Muscle layer of duodenum (tissue), 2 donors: ENCODE data around the gene CDKN2C.

Source experiments
- H3K27ac ChIP-seq: one replicate; pipeline ENCODE4 v1.7.0; 2013; ENCODE audit warnings: mild to moderate bottlenecking, low read length
- H3K27me3 ChIP-seq: one replicate; pipeline ENCODE4 v1.7.0; 2013; ENCODE audit warnings: low read depth, mild to moderate bottlenecking, control low read depth, low read length
- H3K36me3 ChIP-seq, 2 donors: one replicate each; pipeline ENCODE4 v1.7.0; 2013; ENCODE audit warnings: low read length in 2 of 2, control low read depth in 1 of 2, mild to moderate bottlenecking in 1 of 2; ENCODE audit not compliant: insufficient read depth in 2 of 2, control insufficient read depth in 1 of 2
- H3K4me1 ChIP-seq, 2 donors: one replicate each; pipeline ENCODE4 v1.7.0; 2013; ENCODE audit warnings: low read length in 2 of 2, mild to moderate bottlenecking in 2 of 2, control low read depth in 1 of 2, moderate library complexity in 1 of 2; ENCODE audit not compliant: insufficient read depth in 2 of 2, control insufficient read depth in 1 of 2
- H3K4me3 ChIP-seq, 2 donors: one replicate each; pipeline ENCODE4 v1.7.0; 2013; ENCODE audit warnings: low read length in 2 of 2, low read depth in 1 of 2, mild to moderate bottlenecking in 1 of 2
- H3K9me3 ChIP-seq, 2 donors: one replicate each; pipeline ENCODE4 v1.7.0; 2013; ENCODE audit warnings: low read length in 2 of 2, control low read depth in 1 of 2, mild to moderate bottlenecking in 1 of 2; ENCODE audit not compliant: control insufficient read depth in 1 of 2
- donor health status: healthy.

CDKN2C gene

GRCh38 chr1:50967416-50968157, 2.5 kb upstream of the CDKN2C start:
- H3K27ac ChIP-seq = peak overlapping the region; percentile 79
- H3K4me1 ChIP-seq = peaks cover 0 to 5% of the 10 kb centered on the region in 2 donors
- H3K27me3 ChIP-seq = no peaks in the 10 kb centered on the region
- H3K36me3 ChIP-seq = peaks cover 0 to 5% of the 10 kb centered on the region in 2 donors
- no peaks in the 10 kb centered on the region for H3K9me3 ChIP-seq
- peak overlapping the region; percentile 86 to 91 for H3K4me3 ChIP-seq

- Histone ChIP-seq H3K9me3 (no peaks in the 10 kb centered on the region), H3K27me3 (no peaks in the 10 kb centered on the region), H3K4me1 (peaks cover 0 to 5% of the 10 kb centered on the region in 2 donors), H3K27ac (peak overlapping the region; percentile 91), H3K4me3 (peak overlapping the region; percentile 86 to 91), H3K36me3 (peaks cover 0 to 5% of the 10 kb centered on the region in 2 donors)
These were observed 1.8 kb upstream of the CDKN2C start for GRCh38 chr1:50968158-50968820.

GRCh38 chr1:50968821-50969610, 1.0 kb upstream of the CDKN2C start:
- Histone ChIP-seq H3K9me3 (no peaks in the 10 kb centered on the region), H3K36me3 (peaks cover 0 to 5% of the 10 kb centered on the region in 2 donors), H3K27me3 (no peaks in the 10 kb centered on the region), H3K27ac (peak overlapping the region; percentile 91), H3K4me3 (peak overlapping the region; percentile 86 to 91), H3K4me1 (peaks cover 0 to 5% of the 10 kb centered on the region in 2 donors)

GRCh38 chr1:50970509-50970887, 453 bp downstream of the CDKN2C start:
- no peaks in the 10 kb centered on the region for H3K9me3 ChIP-seq
- peaks cover 0 to 5% of the 10 kb centered on the region in 2 donors for H3K4me1 ChIP-seq
- no peaks in the 10 kb centered on the region for H3K27me3 ChIP-seq
- H3K27ac ChIP-seq = peak overlapping the region; percentile 91
- H3K4me3 ChIP-seq = peak overlapping the region; percentile 86 to 91
- peaks cover 0 to 5% of the 10 kb centered on the region in 2 donors for H3K36me3 ChIP-seq

GRCh38 chr1:50970931-50971582, 1.0 kb downstream of the CDKN2C start:
- H3K4me3 ChIP-seq = peak overlapping the region; percentile 86 to 91
- H3K27ac ChIP-seq = peak overlapping the region; percentile 91
- peaks cover 0 to 5% of the 10 kb centered on the region in 2 donors for H3K4me1 ChIP-seq
- no peaks in the 10 kb centered on the region for H3K27me3 ChIP-seq
- peaks cover 0 to 5% of the 10 kb centered on the region in 2 donors for H3K36me3 ChIP-seq
- no peaks in the 10 kb centered on the region for H3K9me3 ChIP-seq

- no peaks in the 10 kb centered on the region for H3K9me3 ChIP-seq
- peak overlapping the region; percentile 86 to 91 for H3K4me3 ChIP-seq
- H3K27me3 ChIP-seq = peaks cover 5% of the 10 kb centered on the region
- H3K36me3 ChIP-seq = peaks cover 0 to 5% of the 10 kb centered on the region in 2 donors
- H3K27ac ChIP-seq = peak overlapping the region; percentile 91
- H3K4me1 ChIP-seq = peaks cover 0 to 3% of the 10 kb centered on the region in 2 donors
These were observed 1.8 kb downstream of the CDKN2C start for GRCh38 chr1:50971748-50972305.

- Histone ChIP-seq H3K27me3 (peaks cover 5% of the 10 kb centered on the region), H3K9me3 (no peaks in the 10 kb centered on the region), H3K4me1 (peaks cover 0 to 3% of the 10 kb centered on the region in 2 donors), H3K27ac (peak overlapping the region; percentile 70), H3K36me3 (peaks cover 0 to 5% of the 10 kb centered on the region in 2 donors), H3K4me3 (peak overlapping the region; percentile 19 to 26)
These were observed 2.7 kb downstream of the CDKN2C start for GRCh38 chr1:50972766-50973165.

- peak overlapping the region; percentile 70 for H3K27ac ChIP-seq
- peaks cover 5% of the 10 kb centered on the region for H3K27me3 ChIP-seq
- H3K36me3 ChIP-seq = peaks cover 0 to 5% of the 10 kb centered on the region in 2 donors
- H3K9me3 ChIP-seq = no peaks in the 10 kb centered on the region
- peaks cover 0 to 3% of the 10 kb centered on the region in 2 donors for H3K4me1 ChIP-seq
- H3K4me3 ChIP-seq = no peak overlapping the region
These were observed 3.2 kb downstream of the CDKN2C start for GRCh38 chr1:50973255-50973654.

GRCh38 chr1:50973875-50974617, 4.0 kb downstream of the CDKN2C start:
- Histone ChIP-seq H3K27ac (no peak overlapping the region), H3K4me3 (no peak overlapping the region), H3K4me1 (peaks cover 0 to 3% of the 10 kb centered on the region in 2 donors), H3K9me3 (no peaks in the 10 kb centered on the region), H3K27me3 (peaks cover 8% of the 10 kb centered on the region), H3K36me3 (peaks cover 0 to 5% of the 10 kb centered on the region in 2 donors)

- H3K36me3 ChIP-seq = peaks cover 0 to 2% of the 10 kb centered on the region in 2 donors
- peaks cover 8% of the 10 kb centered on the region for H3K27me3 ChIP-seq
- H3K4me3 ChIP-seq = no peak overlapping the region
- peaks cover 0 to 3% of the 10 kb centered on the region in 2 donors for H3K4me1 ChIP-seq
- H3K9me3 ChIP-seq = no peaks in the 10 kb centered on the region
- H3K27ac ChIP-seq = no peak overlapping the region
These were observed 4.5 kb downstream of the CDKN2C start for GRCh38 chr1:50974618-50974935.
